Sigmoid colon (tissue), 4 donors: ENCODE measurements around the gene AFF4.

Experiments used
- CTCF ChIP-seq, 4 experiments: fragments of 450-650 bp in 3 of 4; fragments of 200-600 bp in 1 of 4; IDR thresholded peaks; one replicate each; pipeline ENCODE4 v1.5.1; 2016 to 2019; ENCODE audit warnings: antibody characterized with exemption in 4 of 4, mild to moderate bottlenecking in 3 of 4, moderate library complexity in 2 of 4
- EP300 ChIP-seq, 4 donors: sonication (generic); formaldehyde crosslinking; IDR thresholded peaks; one replicate each; pipeline ENCODE4 v1.6.1; 2017; ENCODE audit warnings: antibody characterized with exemption in 4 of 4
- POLR2A ChIP-seq, 2 donors: fragments of 450-650 bp; IDR thresholded peaks; one replicate each; pipeline ENCODE4 v1.6.1; 2016; ENCODE audit warnings: antibody characterized with exemption in 2 of 2, mild to moderate bottlenecking in 2 of 2, moderate library complexity in 2 of 2
- POLR2AphosphoS5 ChIP-seq, 4 donors: sonication (generic); formaldehyde crosslinking; IDR thresholded peaks; one replicate each; pipeline ENCODE4 v1.6.1; 2017; ENCODE audit warnings: antibody characterized with exemption in 4 of 4

DNA sequence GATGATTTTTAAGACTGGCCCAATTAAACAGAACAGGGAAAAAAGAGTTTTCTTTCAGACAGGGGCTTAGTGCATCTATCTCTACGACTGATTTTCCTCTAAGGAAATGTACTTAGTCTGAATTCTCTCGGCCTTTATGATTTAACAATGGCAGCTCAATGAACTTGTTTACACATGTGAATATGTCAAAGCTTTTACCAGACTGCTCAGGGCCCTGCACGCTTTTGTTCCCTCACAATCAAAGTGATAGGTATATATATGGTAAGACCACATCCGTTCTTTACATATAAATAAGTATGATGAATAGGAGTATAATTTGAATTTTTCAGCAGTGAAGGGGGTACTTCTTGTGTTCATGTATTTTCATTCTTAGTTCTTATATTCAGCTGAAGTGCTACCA is 62.4 kb downstream of the AFF4 start:
- TF ChIP-seq CTCF (IDR thresholded peaks at IDR 0.05) (no peak), EP300 (IDR thresholded peaks at IDR 0.05) (no peak), POLR2AphosphoS5 (IDR thresholded peaks at IDR 0.05) (no peak), POLR2A (IDR thresholded peaks at IDR 0.05) (no peak)
